Activated CD8-positive, alpha-beta memory T cell treated with anti-CD3 and anti-CD28 coated beads for 24 hours (primary cell): ENCODE data around the gene GSG1L.

Experiments
- DNase-seq: peaks from one replicate; pipeline ENCODE4 v3.0.0-alpha.2; 2020

Gene GSG1L

DNA sequence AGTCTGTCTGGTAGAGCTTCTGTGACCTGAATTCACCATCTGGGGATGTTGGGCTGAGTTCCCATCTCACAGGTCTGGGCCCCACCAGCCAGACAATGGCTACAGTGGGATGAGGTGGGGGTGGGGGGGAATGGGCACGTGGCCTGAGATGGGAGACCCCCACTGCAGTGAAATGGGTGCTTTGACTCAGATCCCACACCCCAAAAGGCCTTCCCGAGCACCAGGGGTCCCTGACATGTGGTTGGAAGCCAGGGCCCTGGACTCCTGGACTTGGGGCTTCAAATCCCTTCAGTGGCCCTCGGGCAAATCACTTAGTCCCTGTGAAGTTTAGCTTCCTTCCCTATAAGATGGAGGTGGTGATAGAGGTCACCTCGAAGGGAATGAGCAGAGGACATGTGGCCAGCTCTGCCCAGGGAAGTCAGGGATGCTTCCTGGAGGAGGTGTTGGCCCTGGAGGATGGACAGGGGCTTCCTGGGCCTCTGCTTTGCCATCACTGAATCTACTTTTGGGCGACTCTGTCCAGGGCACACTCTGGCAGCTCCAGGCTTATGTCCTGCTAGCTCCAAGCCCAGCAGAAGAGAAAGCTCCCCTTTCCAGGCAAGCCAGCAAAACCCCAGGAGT, 295.4 kb downstream of the GSG1L start:
- no peak for DNase-seq

GRCh38 chr16:27767081-27767480, 296.4 kb downstream of the GSG1L start:
- no peak for DNase-seq

DNA sequence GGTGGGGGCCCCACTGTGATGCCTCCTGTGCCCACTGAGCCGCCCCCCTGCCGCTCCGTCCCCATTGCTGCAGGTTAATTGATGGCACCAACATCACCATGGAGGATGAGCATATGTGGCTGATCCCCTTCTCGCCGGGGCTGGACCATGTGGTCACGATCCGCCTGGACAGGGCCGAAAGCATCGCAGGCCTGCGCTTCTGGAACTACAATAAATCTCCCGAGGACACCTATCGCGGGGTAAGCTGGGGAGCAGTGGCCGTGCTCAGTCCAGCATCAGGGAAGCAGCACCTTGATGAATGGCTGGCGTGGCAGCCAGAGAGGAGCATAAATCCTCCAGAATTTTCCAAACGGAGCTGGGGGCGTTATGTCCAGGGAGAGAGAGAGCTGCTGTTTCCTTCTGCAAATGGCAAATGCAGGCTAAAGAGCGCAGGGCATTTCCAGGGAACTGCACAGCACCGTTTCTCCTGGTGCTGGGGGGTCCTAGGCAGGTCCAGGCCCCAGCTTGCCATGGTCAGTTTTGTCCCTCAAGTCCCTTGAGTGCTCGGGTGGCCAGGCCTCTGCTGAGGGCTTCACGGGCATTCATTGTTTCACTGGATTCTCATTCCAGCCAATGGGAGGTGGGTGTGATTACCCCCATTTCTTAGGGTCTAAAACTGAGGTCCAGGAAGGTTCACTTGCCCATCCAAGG, 297.1 kb downstream of the GSG1L start:
- DNase-seq, result no peak

DNA sequence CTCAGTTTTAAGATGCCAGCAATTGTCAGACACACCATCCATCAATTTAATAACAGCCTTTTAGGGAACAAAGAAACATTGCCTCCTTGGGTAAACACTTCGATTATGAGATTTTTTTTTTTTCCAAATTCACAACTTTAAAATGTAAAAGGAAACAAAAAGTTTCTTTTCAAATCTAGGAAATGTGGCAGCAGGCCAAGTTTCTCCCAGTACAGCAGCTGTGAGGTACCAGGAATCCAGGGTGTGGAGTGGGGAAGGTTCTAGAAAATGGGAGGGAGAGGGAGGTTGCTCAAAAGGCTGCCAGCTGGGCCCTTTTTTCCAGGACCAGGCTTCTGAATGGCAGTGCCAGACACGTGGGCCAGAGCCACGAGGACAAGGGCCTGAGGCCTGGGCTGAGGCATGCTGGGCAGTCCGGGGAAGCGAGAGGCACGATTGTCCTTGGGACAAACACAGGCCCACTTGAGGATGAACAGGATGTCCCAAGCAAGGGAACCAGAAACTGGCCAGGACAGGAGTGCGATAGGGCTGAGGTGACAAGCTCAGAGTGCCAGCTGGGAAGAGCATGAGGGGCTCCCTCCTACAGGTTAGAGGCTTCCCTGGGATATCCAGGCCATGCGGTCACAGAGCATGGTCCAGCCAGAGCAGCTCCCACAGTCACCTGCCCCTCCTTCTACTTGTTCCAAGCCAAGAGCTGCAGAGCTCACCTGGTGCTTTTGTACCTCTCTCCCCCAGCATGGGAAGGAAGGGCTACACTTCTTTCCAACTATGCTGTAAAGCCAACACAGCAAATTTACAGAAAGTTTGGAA, 298.4 kb downstream of the GSG1L start:
- no peak for DNase-seq

DNA sequence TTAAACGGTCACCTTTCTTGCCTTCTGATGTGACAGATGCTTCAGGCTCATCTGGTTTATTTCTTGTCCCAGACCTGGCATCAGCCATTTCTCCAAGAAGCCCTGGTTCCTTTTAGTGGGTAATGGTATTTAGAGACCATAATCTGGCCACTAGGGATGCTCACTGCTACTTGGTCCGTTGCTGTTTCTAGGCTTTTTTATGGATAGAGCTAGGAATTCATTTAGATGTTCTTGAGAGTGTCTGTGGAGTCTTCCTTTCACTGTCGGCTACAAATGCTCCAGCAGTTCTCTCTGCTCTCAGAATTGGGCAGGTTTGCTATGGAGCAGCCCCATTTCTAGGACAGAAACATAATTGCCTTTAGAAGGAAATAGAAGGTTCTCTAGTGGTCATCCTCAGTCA, 299.1 kb downstream of the GSG1L start:
- DNase-seq, result no peak

DNA sequence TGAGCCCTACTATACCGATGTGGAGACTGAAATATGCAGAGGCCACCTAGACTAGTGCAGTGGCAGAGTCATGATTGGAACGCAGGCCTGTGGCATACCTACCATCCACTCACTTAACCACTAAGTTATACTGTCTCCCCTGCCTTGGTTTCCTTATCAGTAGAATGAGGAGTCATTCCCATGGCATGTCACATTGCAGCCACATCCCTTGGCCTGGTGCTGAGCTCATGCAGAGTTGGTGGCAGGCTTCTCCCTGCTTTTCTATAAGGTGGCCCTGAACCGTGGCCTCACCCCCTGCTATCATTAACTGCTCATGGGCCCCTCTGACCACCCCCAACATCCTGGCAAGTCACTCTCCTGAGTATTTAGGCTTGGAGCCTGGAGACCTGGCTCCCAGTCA, 301.1 kb downstream of the GSG1L start:
- DNase-seq, result no peak

- DNase-seq, result no peak
Observed at GRCh38 chr16:27761816-27762215, 301.7 kb downstream of the GSG1L start.

DNA sequence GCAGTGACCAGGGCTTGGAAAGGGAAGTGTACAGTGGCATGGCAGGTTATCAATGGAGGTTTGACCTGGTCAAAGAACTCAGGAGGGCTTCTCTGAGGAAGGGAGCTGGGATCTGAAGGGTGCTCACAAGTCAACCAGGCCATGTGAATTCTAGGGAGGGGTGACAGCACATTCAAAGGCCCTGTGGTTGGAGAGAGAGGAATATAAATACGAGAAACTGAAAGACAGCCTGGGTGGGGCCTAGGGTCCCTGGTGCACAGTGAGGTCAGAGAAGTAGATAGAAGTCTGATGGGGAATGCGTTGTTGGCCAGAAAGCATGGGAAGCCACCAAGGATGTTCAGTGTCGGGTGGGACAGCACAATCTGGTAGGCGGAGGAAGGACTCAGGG, 302.7 kb downstream of the GSG1L start:
- DNase-seq, result no peak

- DNase-seq, result no peak
Observed at GRCh38 chr16:27759967-27760788, 303.3 kb downstream of the GSG1L start.

DNA sequence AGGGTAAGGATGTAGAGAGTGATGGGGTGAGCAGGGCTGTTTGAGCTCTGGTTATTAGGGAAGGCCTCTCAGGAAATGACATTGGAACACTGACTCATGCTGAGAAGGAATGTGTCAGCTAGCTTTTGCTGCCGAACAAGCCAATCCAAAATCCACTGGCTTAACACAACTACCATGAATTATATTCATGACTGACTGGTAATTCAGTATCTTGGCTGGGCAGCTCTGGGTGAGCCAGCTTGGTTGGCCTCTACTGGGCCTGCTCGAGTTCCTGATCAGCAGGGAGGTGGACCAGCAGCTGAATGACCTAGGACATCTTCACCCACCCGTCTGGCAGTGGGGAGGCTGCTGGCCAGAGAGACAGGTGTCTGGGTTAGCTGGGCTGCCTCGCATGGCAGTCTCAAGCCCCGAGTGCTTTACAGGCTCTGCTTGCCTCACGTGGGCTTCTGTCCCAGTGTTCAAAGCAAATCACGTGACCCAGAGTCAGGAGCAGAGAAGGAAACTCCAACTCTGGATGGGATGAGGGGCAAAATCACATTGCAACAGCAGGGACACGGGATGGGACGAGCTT, 304.1 kb downstream of the GSG1L start:
- no peak for DNase-seq

- DNase-seq, result no peak
Observed at GRCh38 chr16:27758544-27758943, 305.0 kb downstream of the GSG1L start.

- DNase-seq, result no peak
Observed at GRCh38 chr16:27756206-27756970, 307.1 kb downstream of the GSG1L start.

- DNase-seq, result no peak
Observed at GRCh38 chr16:27754788-27755690, 308.5 kb downstream of the GSG1L start.

GRCh38 chr16:27753563-27753962, 310.0 kb downstream of the GSG1L start:
- DNase-seq, result no peak

DNA sequence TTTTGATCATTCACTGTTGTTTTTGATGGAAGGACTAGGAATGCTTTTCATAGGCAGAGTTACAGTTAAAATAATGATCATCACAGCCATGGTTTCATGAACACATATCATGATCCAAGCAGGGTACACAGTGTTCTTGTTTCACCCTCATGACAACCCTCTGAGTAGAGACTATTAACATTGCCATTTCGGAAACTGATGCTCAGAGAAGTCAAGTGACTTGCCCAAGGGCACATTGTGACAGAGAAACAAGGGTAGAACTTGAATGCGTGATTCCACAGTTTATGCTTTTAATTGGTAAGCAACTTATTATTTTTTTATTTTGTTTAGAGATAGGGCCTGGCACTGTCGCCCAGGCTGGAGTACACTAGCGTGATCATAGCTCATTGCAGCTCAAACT, 311.3 kb downstream of the GSG1L start:
- no peak for DNase-seq

GRCh38 chr16:27751676-27752075, 311.8 kb downstream of the GSG1L start:
- no peak for DNase-seq

GRCh38 chr16:27751233-27751632, 312.3 kb downstream of the GSG1L start:
- no peak for DNase-seq

- no peak for DNase-seq
Observed at GRCh38 chr16:27749946-27750345, 313.6 kb downstream of the GSG1L start.

DNA sequence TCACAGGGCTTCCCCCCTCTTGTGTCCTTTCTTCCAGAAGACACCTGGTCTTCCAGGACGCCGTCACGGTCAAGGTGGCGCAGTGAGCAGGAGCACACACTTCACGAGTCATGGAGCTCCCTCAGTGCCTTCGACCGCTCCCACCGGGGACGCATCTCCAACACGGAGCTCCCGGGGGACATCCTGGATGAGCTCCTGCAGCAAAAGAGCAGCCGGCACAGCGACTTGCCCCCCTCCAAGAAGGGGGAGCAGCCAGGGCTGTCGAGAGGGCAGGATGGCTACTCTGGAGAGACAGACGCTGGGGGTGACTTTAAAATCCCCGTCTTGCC, 314.0 kb downstream of the GSG1L start:
- DNase-seq, result no peak

- DNase-seq, result no peak
Observed at GRCh38 chr16:27748868-27749546, 314.5 kb downstream of the GSG1L start.

DNA sequence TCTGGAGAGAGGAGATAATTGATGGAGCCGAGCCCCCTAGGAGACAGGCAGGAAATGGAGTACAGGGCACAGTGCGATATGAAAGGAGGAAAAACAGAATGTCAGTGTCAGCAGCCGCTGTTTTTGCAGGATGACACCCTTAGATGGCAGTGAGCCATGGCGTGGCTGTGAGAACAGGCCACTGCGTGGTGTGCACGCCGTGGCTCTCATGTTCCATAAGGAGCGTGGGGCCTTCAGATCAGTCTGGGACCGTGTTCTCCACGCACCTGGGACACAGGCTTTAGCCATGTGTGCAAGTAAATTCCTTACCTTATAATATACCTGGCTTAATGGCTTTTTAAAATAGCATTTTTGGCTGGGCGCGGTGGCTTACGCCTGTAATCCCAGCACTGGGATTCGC, 315.6 kb downstream of the GSG1L start:
- no peak for DNase-seq
